Loucy (cell line): ENCODE data around the gene TMEM183A.

ENCODE experiments used
- CTCF ChIP-seq: fragments of 200-600 bp; sonication (generic); conservative IDR thresholded peaks from 2 replicates; pipeline ENCODE4 v1.5.1; 2014; ENCODE audit warnings: mild to moderate bottlenecking, antibody characterized with exemption, low read length
- EZH2phosphoT487 ChIP-seq: fragments of 200-600 bp; IDR thresholded peaks from 2 replicates; pipeline ENCODE4 v1.6.1; 2018; ENCODE audit warnings: antibody characterized with exemption, mild to moderate bottlenecking, moderate library complexity, borderline replicate concordance

DNA sequence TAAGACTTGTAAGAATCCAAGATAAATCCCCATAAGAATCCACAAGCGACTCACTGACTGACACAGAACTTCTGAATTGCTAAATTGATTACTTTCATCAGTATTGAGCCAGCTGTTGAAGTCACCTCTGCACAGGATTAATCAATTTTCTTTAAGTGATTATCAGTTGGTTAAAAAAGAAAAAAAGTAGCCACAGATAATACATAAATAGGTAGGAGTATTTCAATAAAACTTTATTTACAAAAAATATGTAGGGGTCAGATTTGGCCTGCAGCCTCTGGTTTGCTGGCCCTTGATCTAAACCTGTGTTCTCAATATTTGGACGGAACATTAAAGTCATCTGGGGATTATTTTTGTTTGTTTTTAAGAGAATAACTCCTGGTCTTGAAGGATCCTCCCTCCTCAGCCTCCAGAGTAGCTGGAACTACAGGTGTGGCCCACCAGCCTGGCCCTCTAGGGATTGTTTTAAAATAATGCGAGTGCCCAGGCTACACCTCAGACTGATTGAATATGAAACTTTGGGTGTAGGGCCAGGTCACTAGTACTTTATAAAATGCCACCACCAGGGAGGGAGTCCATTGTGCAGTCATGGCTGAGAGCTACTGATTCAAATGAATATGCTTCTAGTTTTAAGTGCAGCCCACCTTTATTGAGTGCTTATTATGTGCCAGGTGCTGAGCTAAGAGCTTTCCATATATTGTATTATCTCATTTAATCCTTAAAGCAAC is 6.8 kb upstream of the TMEM183A start:
- TF ChIP-seq CTCF = no peak
- TF ChIP-seq EZH2phosphoT487 = no peak
